Prostate gland (tissue), 2 donors: Measurements from ENCODE around the gene PLXDC2. TPM values are rescaled to one million over a fixed set of nuclear protein-coding genes. Genes with fewer than 3 reads are reported as not detected.
"Not testable (repeated sequence)": the region's sequence is repeated elsewhere in the genome, so short reads cannot be mapped to it uniquely, and the experiment has no call there.

ENCODE experiments used
- DNase-seq: peaks from one replicate; pipeline ENCODE4 v3.0.0-alpha.2; 2019; ENCODE audit warnings: low spot score
- H3K27ac ChIP-seq, 2 donors: fragments of 200-600 bp; sonication (generic); 2 replicates each; pipeline ENCODE4 v1.5.1; 2017 to 2019
- H3K27me3 ChIP-seq: fragments of 200-600 bp; sonication (generic); replicated peaks from 2 replicates; pipeline ENCODE4 v1.5.1; 2019; ENCODE audit not compliant: insufficient read depth
- H3K36me3 ChIP-seq, 2 donors: fragments of 200-600 bp; sonication (generic); 1 replicate in 1 of 2; 2 replicates in 1 of 2; pipeline versions ENCODE4 v1.5.1 to v1.8.1; 2017 to 2019
- H3K4me1 ChIP-seq: fragments of 200-600 bp; sonication (generic); replicated peaks from 2 replicates; pipeline ENCODE4 v1.5.1; 2019
- H3K4me3 ChIP-seq, 2 donors: fragments of 200-600 bp; sonication (generic); 2 replicates each; pipeline ENCODE4 v1.5.1; 2017 to 2019
- H3K9me3 ChIP-seq: fragments of 200-600 bp; sonication (generic); 2 replicates; pipeline ENCODE4 v1.5.1; 2017
- POLR2A ChIP-seq: fragments of 450-650 bp; IDR thresholded peaks from one replicate; pipeline ENCODE4 v1.6.1; 2016; ENCODE audit warnings: antibody characterized with exemption, mild to moderate bottlenecking
- POLR2AphosphoS5 ChIP-seq: sonication (generic); formaldehyde crosslinking; IDR thresholded peaks from one replicate; pipeline ENCODE4 v1.6.1; 2017; ENCODE audit warnings: antibody characterized with exemption
- WGBS: methylation state at CpG from one replicate; pipeline ENCODE4 v1.1.5; 2018; 5-methylcytosine and 5-hydroxymethylcytosine counted together
- intact Hi-C: fragments of 100-400 bp; cut with DNase I; formaldehyde crosslinking; loops from one replicate; pipeline ENCODE4 v1.14.2; 2022
- total RNA-seq, 2 donors: library from RNA; depleted of rRNA; stranded (reverse); fragments of >200 nt; gene quantifications; one replicate each; pipeline ENCODE4 v1.1.0, GENCODE V29; 2016
- TF ChIP-seq, protein P1 (sequence below), 4 experiments: fragments of 200-600 bp in 2 of 4; fragments of 450-650 bp in 2 of 4; sonication (generic) in 2 of 4; IDR thresholded peaks; 1 replicate in 3 of 4; 2 replicates in 1 of 4; pipeline ENCODE4 v1.5.1; 2016 to 2019; ENCODE audit warnings: antibody characterized with exemption in 4 of 4, mild to moderate bottlenecking in 2 of 4, moderate library complexity in 2 of 4

The PLXDC2 gene
- total RNA-seq, 2 donors from 2014 or later: 19.6 to 83.6 TPM

DNA sequence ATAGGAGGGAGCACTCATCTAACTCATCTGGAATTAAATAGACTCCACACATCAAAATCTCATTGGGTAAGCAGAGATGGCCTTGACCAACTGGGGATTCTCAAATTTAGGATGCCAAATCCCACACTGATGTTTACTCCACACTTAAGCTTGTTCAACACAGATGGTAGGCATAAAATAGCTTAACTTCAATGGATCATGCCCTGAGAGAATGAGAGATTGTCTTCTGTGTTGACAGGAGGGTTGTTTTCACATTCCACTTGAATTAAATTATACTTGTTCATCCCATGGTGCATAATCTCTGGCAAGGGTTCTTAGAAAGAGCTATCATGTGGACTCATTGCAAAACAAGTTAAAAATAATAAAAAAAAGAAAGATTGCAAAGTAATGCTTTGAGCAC lies 391.4 kb downstream of the PLXDC2 start:
- intact Hi-C loops: no loop called here
- no peak for TF ChIP-seq POLR2AphosphoS5
- TF ChIP-seq, protein P1, sequence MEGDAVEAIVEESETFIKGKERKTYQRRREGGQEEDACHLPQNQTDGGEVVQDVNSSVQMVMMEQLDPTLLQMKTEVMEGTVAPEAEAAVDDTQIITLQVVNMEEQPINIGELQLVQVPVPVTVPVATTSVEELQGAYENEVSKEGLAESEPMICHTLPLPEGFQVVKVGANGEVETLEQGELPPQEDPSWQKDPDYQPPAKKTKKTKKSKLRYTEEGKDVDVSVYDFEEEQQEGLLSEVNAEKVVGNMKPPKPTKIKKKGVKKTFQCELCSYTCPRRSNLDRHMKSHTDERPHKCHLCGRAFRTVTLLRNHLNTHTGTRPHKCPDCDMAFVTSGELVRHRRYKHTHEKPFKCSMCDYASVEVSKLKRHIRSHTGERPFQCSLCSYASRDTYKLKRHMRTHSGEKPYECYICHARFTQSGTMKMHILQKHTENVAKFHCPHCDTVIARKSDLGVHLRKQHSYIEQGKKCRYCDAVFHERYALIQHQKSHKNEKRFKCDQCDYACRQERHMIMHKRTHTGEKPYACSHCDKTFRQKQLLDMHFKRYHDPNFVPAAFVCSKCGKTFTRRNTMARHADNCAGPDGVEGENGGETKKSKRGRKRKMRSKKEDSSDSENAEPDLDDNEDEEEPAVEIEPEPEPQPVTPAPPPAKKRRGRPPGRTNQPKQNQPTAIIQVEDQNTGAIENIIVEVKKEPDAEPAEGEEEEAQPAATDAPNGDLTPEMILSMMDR (IDR thresholded peaks at IDR 0.05): no peak
- no peak for TF ChIP-seq POLR2A
- no peak overlapping the region for H3K27ac ChIP-seq

DNA sequence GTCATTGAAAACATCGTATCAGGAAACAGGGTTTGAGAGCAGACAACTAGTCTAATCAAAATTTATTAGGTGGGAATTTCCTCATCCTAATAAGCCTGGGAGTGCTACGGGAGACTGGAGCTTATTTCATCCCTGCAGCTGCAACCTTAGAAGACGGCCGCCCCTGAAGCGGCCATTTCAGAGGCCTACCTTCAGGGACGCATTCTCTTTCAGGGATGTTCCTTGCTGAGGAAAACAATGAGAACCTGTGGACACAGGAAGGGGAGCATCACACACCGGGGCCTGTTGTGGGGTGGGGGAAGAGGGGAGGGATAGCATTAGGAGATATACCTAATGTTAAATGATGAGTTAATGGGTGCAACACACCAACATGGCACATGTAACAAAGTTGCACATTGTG lies 392.9 kb downstream of the PLXDC2 start:
- H3K9me3 ChIP-seq, H3K4me3 ChIP-seq, H3K27ac ChIP-seq, H3K4me1 ChIP-seq, H3K27me3 ChIP-seq, DNase-seq, H3K36me3 ChIP-seq, intact Hi-C loops: not testable (repeated sequence)
- WGBS: 95% methylated on average over 7 of the region's 7 CpGs

More for the DNA sequence above, 391.4 kb downstream of the PLXDC2 start:
- H3K9me3 ChIP-seq: no peaks in the 10 kb centered on the region
- no peak overlapping the region for H3K4me3 ChIP-seq
- no peaks in the 10 kb centered on the region for H3K36me3 ChIP-seq
- H3K27me3 ChIP-seq: no peaks in the 10 kb centered on the region
- DNase-seq: no peak
- no peaks in the 10 kb centered on the region for H3K4me1 ChIP-seq

DNA sequence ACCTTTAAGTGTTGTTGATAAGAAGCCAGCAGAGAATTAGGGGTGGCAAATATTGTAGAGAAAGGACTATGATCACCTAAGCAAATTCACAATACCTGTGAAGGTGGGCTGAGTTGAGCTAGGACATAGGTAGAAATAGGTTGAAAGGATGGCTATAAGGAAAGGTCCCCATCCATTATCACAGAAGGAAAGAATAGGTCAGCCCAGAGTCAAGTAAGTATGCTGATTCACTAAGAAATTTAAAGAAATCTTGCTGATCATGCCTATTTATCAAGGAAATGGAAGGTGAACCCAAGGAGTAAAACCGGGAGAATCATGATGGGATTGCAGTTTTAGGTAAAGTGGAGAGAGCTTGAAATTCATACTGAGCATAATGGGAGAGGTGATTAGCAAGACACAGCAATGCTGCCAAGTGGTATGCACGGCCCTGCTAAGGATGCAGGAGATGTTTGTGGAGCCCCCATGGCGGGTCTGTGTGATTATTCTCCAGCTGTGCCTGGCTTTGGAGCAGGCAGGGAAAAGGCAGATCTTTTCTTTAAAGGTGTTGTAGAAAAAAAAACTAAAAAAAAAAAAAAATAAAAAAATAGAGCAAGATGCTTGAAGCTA lies 399.4 kb downstream of the PLXDC2 start:
- Histone ChIP-seq H3K9me3 (no peaks in the 10 kb centered on the region), H3K36me3 (no peaks in the 10 kb centered on the region), H3K4me3 (no peak overlapping the region), H3K27me3 (no peaks in the 10 kb centered on the region), H3K4me1 (no peaks in the 10 kb centered on the region), H3K27ac (no peak overlapping the region)
- intact Hi-C loops: no loop called here
- TF ChIP-seq, protein P1 (IDR thresholded peaks at IDR 0.05): no peak
- TF ChIP-seq POLR2AphosphoS5 (no peak), POLR2A (no peak)
- DNase-seq: no peak
- WGBS: 71% methylated on average over 3 of the region's 3 CpGs

DNA sequence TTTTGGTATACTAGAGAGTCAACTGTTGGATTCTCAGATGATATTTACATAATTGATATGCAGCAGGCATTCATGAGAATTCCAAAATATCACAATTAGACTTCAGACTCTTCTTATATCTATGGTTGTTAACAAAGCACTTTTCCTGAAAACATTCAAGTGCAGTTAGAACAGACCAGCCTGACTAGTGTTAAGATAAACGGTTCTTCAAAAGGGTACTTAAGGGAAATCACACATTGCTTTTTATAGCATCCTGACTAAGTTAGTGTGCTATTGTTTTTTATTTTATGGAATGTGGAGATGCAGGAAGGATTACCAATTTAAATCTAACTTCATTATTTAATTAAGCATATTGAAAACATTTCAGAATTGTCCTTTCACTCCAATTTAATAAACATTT lies 405.1 kb downstream of the PLXDC2 start:
- Histone ChIP-seq H3K27me3 (no peaks in the 10 kb centered on the region), H3K4me1 (no peaks in the 10 kb centered on the region), H3K36me3 (no peaks in the 10 kb centered on the region), H3K9me3 (no peaks in the 10 kb centered on the region), H3K27ac (no peak overlapping the region), H3K4me3 (no peak overlapping the region)
- intact Hi-C loops: no loop called here
- WGBS: 16% methylated on average over 1 of the region's 1 CpG
- no peak for DNase-seq
- TF ChIP-seq, protein P1 (IDR thresholded peaks at IDR 0.05): no peak
- TF ChIP-seq POLR2A (no peak), POLR2AphosphoS5 (no peak)

DNA sequence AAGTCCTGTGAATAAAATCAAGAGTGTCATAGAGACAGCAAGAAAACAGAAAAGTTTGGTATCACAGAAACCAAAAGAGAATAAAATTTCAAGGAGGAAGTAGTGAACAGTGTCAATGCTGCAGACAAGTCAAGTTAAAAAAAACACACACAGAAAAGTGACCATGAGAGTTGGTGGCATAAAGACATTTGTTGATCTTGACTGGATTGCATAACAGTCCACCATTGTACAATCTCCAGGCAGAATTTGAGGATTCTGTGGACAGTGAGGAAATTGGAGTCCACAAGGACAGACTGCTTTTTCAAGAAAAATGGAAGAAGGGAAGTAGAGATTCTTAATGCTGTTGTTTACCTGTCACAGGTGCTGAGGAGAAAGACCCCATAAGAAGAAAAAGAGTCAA lies 412.5 kb downstream of the PLXDC2 start:
- Histone ChIP-seq H3K36me3 (no peaks in the 10 kb centered on the region), H3K9me3 (no peaks in the 10 kb centered on the region), H3K4me3 (no peak overlapping the region), H3K27ac (no peak overlapping the region), H3K27me3 (no peaks in the 10 kb centered on the region), H3K4me1 (no peaks in the 10 kb centered on the region)
- TF ChIP-seq POLR2AphosphoS5: no peak
- intact Hi-C loops: no loop called here
- no peak for DNase-seq

DNA sequence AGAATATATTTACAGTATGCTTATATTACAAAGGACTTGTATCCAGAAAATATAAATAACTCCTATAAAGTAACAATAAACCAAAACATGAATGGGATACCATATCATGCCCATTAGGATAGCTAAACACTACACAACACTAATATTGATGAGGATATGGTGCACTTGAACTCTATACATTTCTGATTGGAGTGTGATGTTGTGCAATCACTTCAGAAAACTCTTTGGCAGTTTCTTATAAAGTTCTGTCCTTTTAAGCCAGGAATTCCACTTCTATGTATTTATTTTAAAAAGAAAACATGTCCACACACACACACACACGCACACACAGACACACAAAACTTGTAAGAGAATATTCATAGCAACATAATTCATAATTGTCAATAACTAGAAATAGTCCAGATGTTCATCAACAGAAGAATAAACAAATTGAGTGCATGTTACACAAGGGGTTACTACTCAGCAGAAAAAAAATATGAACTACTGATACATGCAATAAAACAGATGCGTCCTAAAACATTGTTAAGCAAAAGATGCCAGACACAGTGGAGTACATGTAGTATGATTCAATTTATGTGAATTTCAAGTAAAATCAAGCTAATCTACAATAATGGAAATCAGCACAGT lies 416.0 kb downstream of the PLXDC2 start:
- no peaks in the 10 kb centered on the region for H3K4me1 ChIP-seq

More for the DNA sequence above, 416.0 kb downstream of the PLXDC2 start:
- Histone ChIP-seq H3K27me3 (no peaks in the 10 kb centered on the region), H3K36me3 (no peaks in the 10 kb centered on the region), H3K27ac (no peak overlapping the region), H3K4me3 (no peak overlapping the region), H3K9me3 (no peaks in the 10 kb centered on the region)
- DNase-seq: no peak
- intact Hi-C loops: no loop called here
- 80% methylated on average over 2 of the region's 2 CpGs for WGBS
- TF ChIP-seq, protein P1 (IDR thresholded peaks at IDR 0.05): no peak
- TF ChIP-seq POLR2A (no peak), POLR2AphosphoS5 (no peak)
